Endodermal cell (in vitro differentiated cells): ENCODE results near the gene PPIA. TPM values are rescaled to one million over a fixed set of nuclear protein-coding genes. Genes with fewer than 3 reads are reported as not detected.

ENCODE experiments used
- DNase-seq: peaks from one replicate; pipeline ENCODE4 v3.0.0-alpha.2; 2017
- H3K27ac ChIP-seq: 2 replicates; pipeline ENCODE4 v1.5.1; 2013; ENCODE audit warnings: mild to moderate bottlenecking, low read depth, low read length, moderate library complexity
- H3K27me3 ChIP-seq: 2 replicates; pipeline ENCODE4 v1.6.1; 2013; ENCODE audit warnings: mild to moderate bottlenecking, low read length, moderate library complexity; ENCODE audit not compliant: insufficient read depth, control insufficient read depth, poor library complexity, severe bottlenecking
- H3K36me3 ChIP-seq: 2 replicates; pipeline ENCODE4 v1.7.0; 2013; ENCODE audit warnings: mild to moderate bottlenecking, low read length, moderate library complexity; ENCODE audit not compliant: control insufficient read depth, insufficient read depth
- H3K4me1 ChIP-seq: one replicate; pipeline ENCODE4 v1.7.0; 2013; ENCODE audit warnings: low read length; ENCODE audit not compliant: control insufficient read depth, insufficient read depth
- H3K4me3 ChIP-seq: 2 replicates; pipeline ENCODE4 v1.5.1; 2013; ENCODE audit warnings: mild to moderate bottlenecking, low read length, moderate library complexity
- H3K9ac ChIP-seq: 2 replicates; pipeline ENCODE4 v1.6.1; 2013; ENCODE audit warnings: mild to moderate bottlenecking, low read length, moderate library complexity; ENCODE audit not compliant: poor library complexity, severe bottlenecking; ENCODE audit errors: extremely low read depth
- H3K9me3 ChIP-seq: 2 replicates; pipeline ENCODE4 v1.6.1; 2013; ENCODE audit warnings: mild to moderate bottlenecking, low read length, moderate library complexity; ENCODE audit not compliant: control insufficient read depth
- H3K27ac Mint-ChIP-seq: 2 replicates; pipeline ENCODE4 v1.8.0; 2020; ENCODE audit warnings: mixed read lengths
- H3K27me3 Mint-ChIP-seq: 2 replicates; pipeline ENCODE4 v1.8.0; 2021; ENCODE audit warnings: mild to moderate bottlenecking, mixed read lengths; ENCODE audit not compliant: insufficient read depth
- H3K36me3 Mint-ChIP-seq: 2 replicates; pipeline ENCODE4 v1.8.0; 2020; ENCODE audit warnings: low read depth, mixed read lengths
- H3K4me1 Mint-ChIP-seq: 2 replicates; pipeline ENCODE4 v1.8.0; 2020; ENCODE audit warnings: mixed read lengths
- H3K4me3 Mint-ChIP-seq: 2 replicates; pipeline ENCODE4 v1.8.0; 2020; ENCODE audit warnings: mild to moderate bottlenecking, moderate library complexity, mixed read lengths
- H3K9me3 Mint-ChIP-seq: 2 replicates; pipeline ENCODE4 v1.8.0; 2020; ENCODE audit warnings: mild to moderate bottlenecking, mixed read lengths
- CTCF ChIP-seq: fragments of 200-600 bp; sonication (generic); conservative IDR thresholded peaks from 2 replicates; pipeline ENCODE4 v1.5.0; 2021; ENCODE audit warnings: antibody characterized with exemption, mild to moderate bottlenecking
- WGBS, 2 experiments: methylation state at CpG; one replicate each; pipeline versions ENCODE4 v1.1.5 to v1.1.7; 2013; ENCODE audit warnings: missing lambda C conversion rate in 2 of 2, mixed read lengths in 1 of 2; ENCODE audit not compliant: insufficient coverage in 1 of 2, insufficient read length in 1 of 2; 5-methylcytosine and 5-hydroxymethylcytosine counted together
- total RNA-seq, 2 donors: library from RNA; stranded (reverse); fragmentation: NEBNext Ultra II Directional in 1 of 2; extraction: Animal tissue kit (Norgen Biotek cat#: 25700) in 1 of 2; gene quantifications; 2 replicates in 1 of 2; 3 replicates in 1 of 2; pipeline ENCODE4 v1.2.1, GENCODE V29; 2021

PPIA gene
- total RNA-seq, 2 donors from 2014 or later: 1,857 to 1,899 TPM

- Mint-ChIP-seq H3K36me3 (peaks cover 51% of the 10 kb centered on the region), H3K27me3 (no peaks in the 10 kb centered on the region), H3K4me1 (no peaks in the 10 kb centered on the region), H3K9me3 (no peaks in the 10 kb centered on the region), H3K27ac (no peak overlapping the region), H3K4me3 (no peak overlapping the region)
- Histone ChIP-seq H3K4me1 (no peaks in the 10 kb centered on the region), H3K36me3 (peaks cover 36% of the 10 kb centered on the region), H3K9ac (no peak overlapping the region), H3K27me3 (no peaks in the 10 kb centered on the region), H3K27ac (no peak overlapping the region), H3K4me3 (no peak overlapping the region), H3K9me3 (no peaks in the 10 kb centered on the region)
- WGBS, 2 experiments: 94 to 98% methylated on average over 27 to 48 of the region's 48 CpGs
- peak; percentile 71 for DNase-seq
- no peak for TF ChIP-seq CTCF
Measured at GRCh38 chr7:44761207-44762161, 35.0 kb upstream of the PPIA start.

- H3K9me3 Mint-ChIP-seq: no peaks in the 10 kb centered on the region
- Histone ChIP-seq H3K9ac (no peak overlapping the region), H3K27ac (no peak overlapping the region), H3K27me3 (no peaks in the 10 kb centered on the region), H3K9me3 (no peaks in the 10 kb centered on the region), H3K4me1 (no peaks in the 10 kb centered on the region), H3K4me3 (no peak overlapping the region), H3K36me3 (peaks cover 43% of the 10 kb centered on the region)
- H3K4me3 Mint-ChIP-seq: no peak overlapping the region
- DNase-seq: no peak
- no peaks in the 10 kb centered on the region for H3K27me3 Mint-ChIP-seq
- TF ChIP-seq CTCF: no peak
- H3K36me3 Mint-ChIP-seq: peaks cover 53% of the 10 kb centered on the region
- no peaks in the 10 kb centered on the region for H3K4me1 Mint-ChIP-seq
- 90 to 95% methylated on average over 7 to 9 of the region's 9 CpGs for WGBS, 2 experiments
- H3K27ac Mint-ChIP-seq: no peak overlapping the region
Measured at GRCh38 chr7:44762300-44762699, 34.2 kb upstream of the PPIA start.

GRCh38 chr7:44762726-44763522, 33.6 kb upstream of the PPIA start:
- Mint-ChIP-seq H3K27me3 (no peaks in the 10 kb centered on the region), H3K9me3 (no peaks in the 10 kb centered on the region), H3K36me3 (peaks cover 56% of the 10 kb centered on the region), H3K4me3 (no peak overlapping the region), H3K27ac (no peak overlapping the region), H3K4me1 (no peaks in the 10 kb centered on the region)
- Histone ChIP-seq H3K4me3 (no peak overlapping the region), H3K9me3 (no peaks in the 10 kb centered on the region), H3K9ac (no peak overlapping the region), H3K27me3 (no peaks in the 10 kb centered on the region), H3K4me1 (no peaks in the 10 kb centered on the region), H3K27ac (no peak overlapping the region), H3K36me3 (peaks cover 45% of the 10 kb centered on the region)
- TF ChIP-seq CTCF: no peak
- WGBS, 2 experiments: 92 to 94% methylated on average over 12 to 20 of the region's 20 CpGs
- peak; percentile 41 for DNase-seq
